Esophagus muscularis mucosa (tissue), 4 donors: ENCODE measurements around the gene TMEM176A. TPM values are rescaled to one million over a fixed set of nuclear protein-coding genes. Genes with fewer than 3 reads are reported as not detected.

Experiments
- DNase-seq: peaks from one replicate; pipeline ENCODE4 v3.0.0-alpha.2; 2017; ENCODE audit errors: extremely low spot score
- H3K27ac ChIP-seq, 4 donors: fragments of 200-600 bp; sonication (generic); replicated peaks in 1 of 4; 1 replicate in 3 of 4; 2 replicates in 1 of 4; pipeline ENCODE4 v1.5.1; 2016 to 2019; ENCODE audit warnings: mild to moderate bottlenecking in 1 of 4
- H3K27me3 ChIP-seq, 4 donors: fragments of 200-600 bp; sonication (generic); one replicate each; pipeline versions ENCODE4 v1.5.1 to v1.6.0; 2016 to 2019
- H3K36me3 ChIP-seq, 4 donors: fragments of 200-600 bp; sonication (generic); one replicate each; pipeline ENCODE4 v1.5.1; 2016 to 2019
- H3K4me1 ChIP-seq, 4 donors: fragments of 200-600 bp; sonication (generic); one replicate each; pipeline ENCODE4 v1.5.1; 2016 to 2019
- H3K4me3 ChIP-seq, 4 donors: fragments of 200-600 bp; sonication (generic); 1 replicate in 2 of 4; 2 replicates in 2 of 4; pipeline ENCODE4 v1.5.1; 2016 to 2019; ENCODE audit warnings: mild to moderate bottlenecking in 4 of 4, moderate library complexity in 1 of 4
- H3K9me3 ChIP-seq, 4 donors: fragments of 200-600 bp; sonication (generic); 1 replicate in 3 of 4; 2 replicates in 1 of 4; pipeline ENCODE4 v1.5.1; 2016 to 2019
- EP300 ChIP-seq: sonication (generic); formaldehyde crosslinking; IDR thresholded peaks from one replicate; pipeline ENCODE4 v1.6.1; 2017; ENCODE audit warnings: antibody characterized with exemption
- POLR2A ChIP-seq: fragments of 450-650 bp; IDR thresholded peaks from one replicate; pipeline ENCODE4 v1.6.1; 2017; ENCODE audit warnings: antibody characterized with exemption, moderate library complexity, mild to moderate bottlenecking, low read depth
- POLR2AphosphoS5 ChIP-seq, 2 donors: sonication (generic); formaldehyde crosslinking; IDR thresholded peaks; one replicate each; pipeline ENCODE4 v1.6.1; 2017; ENCODE audit warnings: antibody characterized with exemption in 2 of 2
- WGBS: methylation state at CpG from one replicate; pipeline ENCODE4 v1.1.5; 2018; 5-methylcytosine and 5-hydroxymethylcytosine counted together
- intact Hi-C: fragments of 100-400 bp; cut with DNase I; formaldehyde crosslinking; loops from one replicate; pipeline ENCODE4 v1.15.1; 2023
- total RNA-seq, 4 donors: library from RNA; depleted of rRNA; stranded (reverse); fragments of >200 nt; gene quantifications; one replicate each; pipeline versions ENCODE4 v1.1.0 to v1.2.1, GENCODE V29; 2016
- TF ChIP-seq, protein P1 (sequence below), 3 experiments: fragments of 200-600 bp in 2 of 3; fragments of 450-650 bp in 1 of 3; sonication (generic) in 2 of 3; IDR thresholded peaks; one replicate each; pipeline ENCODE4 v1.5.1; 2017 to 2019; ENCODE audit warnings: antibody characterized with exemption in 3 of 3, mild to moderate bottlenecking in 2 of 3, moderate library complexity in 1 of 3

The TMEM176A gene
- total RNA-seq, 4 donors from 2014 or later = 11.6 to 47.7 (median 35.5) TPM

DNA sequence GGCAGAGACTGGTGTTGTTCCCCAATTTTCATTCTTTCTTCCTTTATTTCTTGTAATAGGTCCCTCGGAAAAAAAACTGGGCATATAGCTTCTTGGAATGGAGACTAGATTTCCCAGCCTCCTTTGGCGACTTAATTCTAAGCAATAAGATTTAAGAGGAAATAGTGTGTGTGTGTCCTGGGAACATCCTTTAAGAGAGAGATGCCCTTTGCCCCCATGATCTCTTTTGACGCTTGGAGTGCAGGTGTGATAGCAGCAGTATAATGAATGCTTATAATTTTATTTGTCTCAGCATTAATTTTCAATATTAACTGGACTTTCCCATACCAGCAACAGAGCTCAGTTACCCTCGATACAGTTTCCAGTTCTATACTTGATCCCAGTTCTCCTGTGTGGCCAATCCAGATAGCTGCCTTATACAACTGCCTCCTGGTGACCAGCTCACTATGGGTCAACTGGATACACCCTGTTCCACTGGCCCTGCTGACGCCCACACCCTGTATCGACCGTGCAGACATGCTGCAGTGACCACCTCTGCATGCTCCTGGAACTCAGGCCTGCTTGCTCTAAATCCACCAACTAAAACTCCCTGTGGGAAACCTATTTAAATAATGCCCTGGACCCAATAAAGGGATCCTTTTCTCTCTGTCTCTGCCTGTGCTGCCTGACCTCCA, 13.9 kb downstream of the TMEM176A start:
- no peak for DNase-seq
- 73% methylated on average over 7 of the region's 7 CpGs for WGBS
- TF ChIP-seq, protein P1, sequence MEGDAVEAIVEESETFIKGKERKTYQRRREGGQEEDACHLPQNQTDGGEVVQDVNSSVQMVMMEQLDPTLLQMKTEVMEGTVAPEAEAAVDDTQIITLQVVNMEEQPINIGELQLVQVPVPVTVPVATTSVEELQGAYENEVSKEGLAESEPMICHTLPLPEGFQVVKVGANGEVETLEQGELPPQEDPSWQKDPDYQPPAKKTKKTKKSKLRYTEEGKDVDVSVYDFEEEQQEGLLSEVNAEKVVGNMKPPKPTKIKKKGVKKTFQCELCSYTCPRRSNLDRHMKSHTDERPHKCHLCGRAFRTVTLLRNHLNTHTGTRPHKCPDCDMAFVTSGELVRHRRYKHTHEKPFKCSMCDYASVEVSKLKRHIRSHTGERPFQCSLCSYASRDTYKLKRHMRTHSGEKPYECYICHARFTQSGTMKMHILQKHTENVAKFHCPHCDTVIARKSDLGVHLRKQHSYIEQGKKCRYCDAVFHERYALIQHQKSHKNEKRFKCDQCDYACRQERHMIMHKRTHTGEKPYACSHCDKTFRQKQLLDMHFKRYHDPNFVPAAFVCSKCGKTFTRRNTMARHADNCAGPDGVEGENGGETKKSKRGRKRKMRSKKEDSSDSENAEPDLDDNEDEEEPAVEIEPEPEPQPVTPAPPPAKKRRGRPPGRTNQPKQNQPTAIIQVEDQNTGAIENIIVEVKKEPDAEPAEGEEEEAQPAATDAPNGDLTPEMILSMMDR (IDR thresholded peaks at IDR 0.05) = no peak
- TF ChIP-seq POLR2AphosphoS5 (IDR thresholded peaks at IDR 0.05) = no peak
- intact Hi-C loops = no loop called here
- no peaks in the 10 kb centered on the region for H3K4me1 ChIP-seq
- H3K9me3 ChIP-seq = peaks cover 0 to 22% (median 14%) of the 10 kb centered on the region in 4 donors
- H3K4me3 ChIP-seq = no peak overlapping the region
- H3K36me3 ChIP-seq = no peaks in the 10 kb centered on the region
- no peak overlapping the region for H3K27ac ChIP-seq
- no peaks in the 10 kb centered on the region for H3K27me3 ChIP-seq

DNA sequence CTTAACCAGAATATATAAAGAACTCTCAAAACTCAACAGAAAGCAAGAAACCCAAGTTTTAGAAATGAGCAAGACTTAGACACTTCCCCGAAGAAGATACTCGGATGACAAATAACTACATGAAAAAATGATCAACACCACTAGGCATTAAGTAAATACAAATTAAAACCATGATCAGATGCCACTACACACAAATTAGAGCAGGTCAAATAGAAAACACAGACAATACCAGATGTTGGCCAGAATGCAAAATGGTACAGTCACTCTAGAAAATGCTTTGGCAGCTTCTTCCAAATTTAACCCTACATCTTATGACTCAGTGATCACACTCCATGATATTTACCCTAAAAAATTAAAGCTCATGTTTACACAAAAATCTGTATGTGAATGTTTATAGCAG, 18.4 kb downstream of the TMEM176A start:
- Histone ChIP-seq H3K4me3 (no peak overlapping the region), H3K27ac (no peak overlapping the region), H3K36me3 (no peaks in the 10 kb centered on the region), H3K9me3 (peaks cover 0 to 22% (median 14%) of the 10 kb centered on the region in 4 donors), H3K4me1 (peaks cover 0 to 5% (median 0%) of the 10 kb centered on the region in 4 donors), H3K27me3 (no peaks in the 10 kb centered on the region)
- intact Hi-C loops = no loop called here
- TF ChIP-seq POLR2A = no peak
- no peak for TF ChIP-seq EP300
- TF ChIP-seq, protein P1 (IDR thresholded peaks at IDR 0.05) = no peak
- no peak for TF ChIP-seq POLR2AphosphoS5 (IDR thresholded peaks at IDR 0.05)
- WGBS = 94% methylated on average over 2 of the region's 2 CpGs
- no peak for DNase-seq

DNA sequence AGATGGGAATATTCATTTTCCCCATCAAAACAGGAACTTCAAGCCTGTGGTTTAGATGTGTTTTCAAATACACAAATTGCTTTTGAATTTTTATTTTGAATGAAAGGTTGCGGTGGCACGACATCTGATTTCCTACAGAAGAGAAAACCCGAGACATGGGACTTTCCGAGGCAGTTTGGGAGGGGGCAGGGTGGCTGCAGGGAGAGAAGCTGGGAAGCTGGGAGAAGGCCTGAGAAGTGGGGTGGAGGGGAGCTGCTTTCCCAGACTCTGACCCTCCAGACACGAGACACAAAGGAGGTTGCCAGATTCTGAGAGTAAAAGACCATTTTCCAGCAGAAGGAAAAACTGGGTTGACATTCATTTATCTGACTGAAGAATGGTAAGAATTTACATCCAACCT, 19.6 kb downstream of the TMEM176A start:
- H3K27ac ChIP-seq = no peak overlapping the region

GRCh38 chr7:150820578-150821198, 20.1 kb downstream of the TMEM176A start:
- peaks cover 0 to 18% (median 13%) of the 10 kb centered on the region in 4 donors for H3K9me3 ChIP-seq
- 60% methylated on average over 7 of the region's 7 CpGs for WGBS
- H3K27me3 ChIP-seq = no peaks in the 10 kb centered on the region
- no peak overlapping the region for H3K4me3 ChIP-seq
- intact Hi-C loops = no loop called here
- H3K36me3 ChIP-seq = no peaks in the 10 kb centered on the region
- peaks cover 0 to 7% (median 0%) of the 10 kb centered on the region in 4 donors for H3K4me1 ChIP-seq
- no peak overlapping the region for H3K27ac ChIP-seq
- DNase-seq = peak; percentile 12
- TF ChIP-seq POLR2A = no peak
- TF ChIP-seq, protein P1 (IDR thresholded peaks at IDR 0.05) = no peak
- no peak for TF ChIP-seq EP300
- TF ChIP-seq POLR2AphosphoS5 (IDR thresholded peaks at IDR 0.05) = no peak

More for the DNA sequence above, 19.6 kb downstream of the TMEM176A start:
- intact Hi-C loops = no loop called here
- H3K4me3 ChIP-seq = no peak overlapping the region
- peaks cover 0 to 22% (median 14%) of the 10 kb centered on the region in 4 donors for H3K9me3 ChIP-seq
- 43% methylated on average over 5 of the region's 5 CpGs for WGBS
- TF ChIP-seq POLR2AphosphoS5 (IDR thresholded peaks at IDR 0.05) (no peak), POLR2A (no peak), EP300 (no peak)
- TF ChIP-seq, protein P1 (IDR thresholded peaks at IDR 0.05) = no peak
- peak; percentile 64 for DNase-seq
- H3K4me1 ChIP-seq = peaks cover 0 to 5% (median 0%) of the 10 kb centered on the region in 4 donors
- no peaks in the 10 kb centered on the region for H3K27me3 ChIP-seq
- H3K36me3 ChIP-seq = no peaks in the 10 kb centered on the region
